Measurements from ENCODE around the gene ZNF521. TPM values are rescaled to one million over a fixed set of nuclear protein-coding genes. Genes with fewer than 3 reads are reported as not detected.

ZNF521 gene
- total RNA-seq, 1 experiment from 2014 or later: not detected

DNA sequence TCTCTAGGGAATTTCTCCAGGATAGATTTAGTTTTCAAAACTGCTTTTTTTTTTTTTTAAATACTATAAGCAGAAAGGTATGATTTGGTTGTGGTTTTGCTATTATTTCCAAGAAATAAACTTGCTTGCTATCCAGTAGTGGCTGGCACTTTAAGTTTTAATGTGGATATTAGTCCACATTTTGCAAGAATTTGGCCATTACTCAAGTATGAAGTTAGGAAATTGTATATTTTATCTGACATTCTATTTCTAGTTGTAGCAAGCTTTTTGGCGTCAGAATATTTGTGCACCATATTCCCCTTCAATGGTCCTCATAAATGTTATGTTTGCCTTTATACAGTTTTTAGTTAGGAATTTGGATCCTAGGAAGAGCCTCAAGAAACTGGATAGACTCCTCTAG lies 226.3 kb downstream of the ZNF521 start:
- DNase-seq (ENCODE audit: low spot score): no peak

DNA sequence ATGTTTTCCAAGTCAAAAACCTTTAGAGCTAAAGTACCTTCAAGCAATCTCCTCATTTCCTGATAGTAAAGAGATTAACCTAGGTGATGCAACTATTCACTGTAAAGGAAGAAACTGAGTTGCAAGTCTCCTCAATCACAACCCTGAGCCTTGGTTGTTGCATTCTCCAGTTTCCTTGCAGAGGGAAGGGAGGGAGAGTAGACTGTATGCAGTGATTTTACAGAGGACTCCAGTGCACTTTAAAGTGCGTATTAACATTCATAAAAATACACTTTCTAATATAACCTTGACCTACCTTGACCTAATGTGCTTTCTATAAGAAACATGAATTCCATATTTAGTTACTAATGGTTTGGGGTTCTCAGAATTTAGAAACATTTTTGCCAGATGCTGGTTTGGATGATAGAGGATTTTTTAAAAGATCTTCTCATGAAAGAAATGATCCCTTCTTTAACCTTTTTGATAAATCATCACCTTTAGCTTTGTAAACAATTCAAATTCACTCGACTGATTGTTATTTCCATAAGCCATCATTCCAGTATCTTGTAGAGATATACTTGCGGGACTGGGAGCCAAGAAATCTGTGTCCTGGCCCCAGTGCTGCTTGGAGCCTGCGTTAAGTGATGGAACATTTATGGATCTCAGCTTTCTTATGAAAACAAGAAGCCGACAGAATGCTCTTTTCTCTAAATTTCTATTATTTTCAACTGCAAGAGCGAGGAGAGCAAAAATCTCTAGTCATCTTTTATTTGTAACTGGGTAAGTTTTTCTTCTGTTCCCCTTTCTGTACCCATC lies 228.3 kb downstream of the ZNF521 start:
- no peak for DNase-seq (ENCODE audit: low spot score)

DNA sequence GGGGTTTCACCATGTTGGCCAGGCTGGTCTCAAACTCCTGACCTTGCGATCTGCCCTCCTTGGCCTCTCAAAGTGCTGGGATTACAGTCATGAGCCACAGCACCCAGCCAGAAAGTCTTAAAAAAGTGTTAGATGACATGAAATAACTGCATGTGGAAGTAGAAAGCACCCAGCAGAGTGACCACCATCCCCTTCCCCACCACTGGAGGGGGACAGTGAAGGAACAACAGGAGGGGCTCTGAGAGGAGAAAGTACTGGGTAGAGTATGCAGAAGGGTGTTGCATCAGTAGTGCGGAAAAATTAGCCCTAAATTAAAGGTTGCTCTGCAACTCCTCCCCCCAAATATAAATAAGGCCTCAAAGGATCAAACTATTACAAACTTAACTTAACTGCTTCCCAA lies 230.5 kb downstream of the ZNF521 start:
- no peak for DNase-seq (ENCODE audit: low spot score)

DNA sequence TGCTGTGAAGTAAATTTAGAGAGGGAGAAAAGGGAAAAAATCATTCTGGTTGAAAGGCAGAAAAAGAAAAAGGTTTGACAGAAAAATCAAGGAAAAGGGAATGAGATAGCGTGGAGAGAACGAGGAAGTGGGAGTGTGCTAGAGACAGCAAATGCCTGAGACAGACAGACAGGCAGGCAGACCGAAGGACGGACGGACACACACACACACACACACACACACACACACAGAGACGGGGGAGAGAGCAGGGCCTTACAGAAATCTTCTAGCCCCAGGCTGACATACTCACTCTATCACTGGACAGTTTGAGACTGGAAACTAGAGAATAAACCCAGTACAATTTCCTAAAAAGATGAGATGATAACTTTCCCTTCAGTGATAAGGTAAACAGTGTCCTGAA lies 238.4 kb downstream of the ZNF521 start:
- DNase-seq (ENCODE audit: low spot score): no peak

DNA sequence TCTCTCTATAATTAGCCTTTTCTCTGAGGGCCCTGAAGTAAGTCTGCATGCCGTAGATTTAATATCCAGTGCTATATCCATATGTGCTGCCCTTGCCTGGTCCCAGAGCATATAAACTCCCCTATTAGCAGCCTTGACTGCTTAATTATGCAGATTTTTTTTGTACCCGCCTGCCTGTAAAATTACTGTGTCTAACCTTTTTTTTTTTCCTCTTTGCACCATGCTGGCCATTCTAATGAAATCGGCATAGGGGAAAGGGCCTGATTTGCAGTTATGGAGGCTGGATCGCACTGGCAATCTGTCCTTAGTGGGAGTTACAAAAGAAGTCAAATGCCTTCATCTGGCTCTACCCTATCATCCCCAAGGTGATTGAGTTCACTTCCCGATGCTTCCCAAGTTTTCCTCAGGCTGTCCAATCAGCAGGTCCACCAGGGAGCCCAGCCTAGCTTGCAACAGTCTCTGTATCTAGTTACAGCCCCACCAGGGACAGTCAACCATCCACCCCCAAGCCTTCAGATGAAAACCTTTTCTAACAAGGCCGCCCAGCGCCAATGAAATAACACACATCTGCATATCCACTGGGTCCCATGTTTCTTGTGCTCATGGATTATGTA lies 239.0 kb downstream of the ZNF521 start:
- DNase-seq (ENCODE audit: low spot score): no peak

DNA sequence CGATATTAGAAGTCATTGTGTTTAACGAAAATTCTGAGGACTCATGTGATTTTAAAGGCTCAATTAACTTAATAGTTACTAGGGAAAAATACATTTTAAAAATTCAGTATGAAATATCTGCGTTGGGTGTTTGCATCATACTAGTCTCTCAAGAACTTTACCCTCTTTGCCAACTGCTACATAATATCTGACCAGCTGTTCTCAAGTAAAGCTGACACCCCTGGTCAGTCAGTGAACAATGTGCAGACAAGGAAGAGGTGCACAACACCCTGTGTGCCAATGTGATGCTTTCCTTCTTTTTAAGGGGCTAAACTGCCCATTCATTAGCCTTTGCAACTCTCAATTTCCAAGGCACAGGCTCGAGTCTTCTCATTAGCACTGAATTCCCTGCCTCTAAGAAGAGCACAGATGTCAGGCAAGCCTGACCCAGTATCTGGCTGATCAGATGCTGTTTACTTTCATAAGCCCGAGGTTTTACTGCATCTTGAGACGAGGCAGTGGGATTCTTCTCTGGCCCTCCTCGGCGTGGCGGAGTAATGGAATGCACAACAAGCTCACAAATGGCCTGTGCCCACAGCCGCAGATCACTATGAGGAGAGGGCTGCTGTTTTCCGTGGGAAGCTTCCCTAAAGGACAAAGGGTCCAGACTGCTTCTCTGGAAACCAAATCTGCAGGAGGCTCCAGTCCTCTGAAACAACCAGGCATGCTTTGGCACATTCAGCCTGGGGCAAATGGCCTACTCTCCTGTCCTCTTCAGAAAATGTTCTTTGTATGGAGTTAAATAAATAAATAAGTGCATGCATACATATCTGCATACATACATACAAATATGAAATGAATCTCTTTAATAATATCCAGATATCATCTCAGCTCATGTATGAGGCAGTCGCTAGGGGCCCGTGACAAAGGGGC lies 240.3 kb downstream of the ZNF521 start:
- DNase-seq (ENCODE audit: low spot score): no peak

DNA sequence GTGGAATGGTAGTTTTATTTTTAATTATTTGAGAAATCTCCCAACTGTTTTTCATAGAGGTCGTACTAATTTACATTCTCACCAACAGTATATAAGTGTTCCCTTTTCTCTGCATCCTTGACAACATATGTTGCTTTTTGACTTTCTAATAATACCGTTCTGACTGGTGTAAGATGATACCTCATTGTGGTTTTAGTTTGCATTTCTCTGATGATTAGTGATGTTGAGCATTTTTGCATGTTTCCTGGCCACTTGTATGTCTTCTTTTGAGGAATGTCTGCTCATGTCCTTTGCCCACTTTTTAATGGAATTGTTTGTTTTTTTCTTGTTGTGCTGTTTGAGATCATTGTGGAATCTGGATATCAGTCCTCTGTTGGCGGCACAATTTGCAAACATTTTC lies 242.5 kb downstream of the ZNF521 start:
- no peak for DNase-seq (ENCODE audit: low spot score)

DNA sequence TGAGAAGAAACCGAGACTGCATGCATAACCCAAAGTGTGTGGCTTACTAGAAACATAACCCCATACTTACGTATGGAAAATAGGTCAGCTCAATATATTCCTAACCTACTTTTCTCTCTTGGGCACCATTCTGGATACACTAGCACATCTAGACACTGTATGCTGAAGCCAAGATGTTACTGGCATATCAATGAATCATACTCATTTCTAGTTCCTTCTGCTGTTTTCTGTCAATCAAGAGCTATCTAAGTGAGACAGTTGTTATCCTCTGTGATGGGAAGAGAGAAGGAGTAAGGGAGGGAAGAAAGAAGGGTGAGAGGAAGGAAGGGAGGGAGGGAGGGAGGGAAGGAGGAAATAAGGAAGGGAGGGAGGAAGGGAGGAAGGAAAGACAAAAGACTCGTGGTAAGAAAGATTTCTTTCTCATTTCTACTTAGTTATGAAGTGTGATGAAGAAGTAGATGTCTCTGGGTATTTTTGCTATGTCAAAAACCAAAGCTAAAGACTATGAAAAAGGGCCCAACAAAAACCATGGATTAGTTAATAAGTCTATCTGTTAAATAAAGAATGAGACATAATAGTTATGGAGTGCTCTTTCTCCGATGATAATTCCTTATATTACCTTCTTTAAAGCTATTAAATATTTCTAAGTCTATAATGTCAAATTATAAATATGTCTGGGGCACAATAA lies 248.4 kb downstream of the ZNF521 start:
- no peak for DNase-seq (ENCODE audit: low spot score)

DNA sequence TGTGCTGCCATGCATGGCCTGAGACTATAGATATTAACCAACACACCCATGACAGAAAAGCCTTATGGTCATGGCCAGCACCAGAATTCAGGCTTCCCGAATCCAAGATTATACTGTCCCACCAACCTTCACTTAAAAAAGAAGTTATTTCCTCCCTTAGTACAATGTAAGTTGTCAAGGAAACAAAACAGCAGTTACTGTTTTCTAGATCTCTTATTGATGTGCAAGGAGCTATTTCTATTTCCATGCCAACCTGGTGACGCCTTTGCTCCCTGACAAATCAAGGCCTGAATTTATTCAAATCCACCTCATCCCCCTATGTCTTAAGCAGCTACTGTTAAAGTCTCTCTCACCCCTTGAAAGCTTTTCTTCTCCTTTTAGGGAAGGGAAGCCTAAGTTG lies 249.3 kb downstream of the ZNF521 start:
- no peak for DNase-seq (ENCODE audit: low spot score)

- no peak for DNase-seq (ENCODE audit: low spot score)
Observed at GRCh38 chr18:25100418-25100817, 251.5 kb downstream of the ZNF521 start.

GRCh38 chr18:25099895-25100294 lies 252.1 kb downstream of the ZNF521 start:
- DNase-seq (ENCODE audit: low spot score): no peak

GRCh38 chr18:25097569-25098056 lies 254.4 kb downstream of the ZNF521 start:
- DNase-seq (ENCODE audit: low spot score): no peak

- no peak for DNase-seq (ENCODE audit: low spot score)
Observed at GRCh38 chr18:25097057-25097456, 254.9 kb downstream of the ZNF521 start.

DNA sequence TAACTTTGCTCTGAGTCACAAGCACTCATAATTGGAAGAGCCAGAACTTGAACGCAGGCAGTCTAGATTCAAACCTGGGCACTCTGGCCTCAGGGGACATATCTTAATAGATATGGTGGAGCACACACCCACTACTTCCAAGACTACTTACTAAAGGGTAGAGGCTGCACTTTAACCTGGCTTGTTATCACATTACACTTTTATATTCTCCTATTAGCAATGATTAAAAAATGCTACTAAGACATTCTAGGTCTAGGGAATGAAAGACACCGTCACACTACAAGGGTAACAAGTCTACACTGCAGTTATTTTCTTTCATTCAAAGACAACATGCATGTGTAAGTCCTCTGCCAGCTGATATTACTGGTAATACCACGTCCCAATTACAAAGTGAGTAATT lies 258.8 kb downstream of the ZNF521 start:
- no peak for DNase-seq (ENCODE audit: low spot score)

GRCh38 chr18:25089470-25089869 lies 262.5 kb downstream of the ZNF521 start:
- no peak for DNase-seq (ENCODE audit: low spot score)

- no peak for DNase-seq (ENCODE audit: low spot score)
Observed at GRCh38 chr18:25086876-25087275, 265.1 kb downstream of the ZNF521 start.

DNA sequence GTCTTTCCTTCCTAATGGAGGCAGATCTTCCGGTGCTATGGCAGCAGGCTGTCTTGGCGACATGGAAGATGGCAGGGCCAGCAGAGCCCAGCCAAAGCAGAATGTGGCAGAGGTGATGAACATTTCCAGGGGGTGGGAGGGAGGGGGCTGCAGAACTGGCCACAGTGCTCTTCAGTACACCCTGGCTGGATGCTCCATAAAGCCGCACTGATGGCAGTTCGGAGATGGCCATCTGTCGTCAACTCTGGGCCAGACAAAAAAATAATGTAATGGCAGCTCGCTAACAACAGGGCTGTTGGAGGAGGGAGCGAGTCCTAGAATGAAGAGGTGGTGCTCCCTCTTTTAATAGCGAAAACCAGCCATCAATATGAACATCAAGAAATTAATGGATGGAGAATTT lies 271.0 kb downstream of the ZNF521 start:
- no peak for DNase-seq (ENCODE audit: low spot score)

DNA sequence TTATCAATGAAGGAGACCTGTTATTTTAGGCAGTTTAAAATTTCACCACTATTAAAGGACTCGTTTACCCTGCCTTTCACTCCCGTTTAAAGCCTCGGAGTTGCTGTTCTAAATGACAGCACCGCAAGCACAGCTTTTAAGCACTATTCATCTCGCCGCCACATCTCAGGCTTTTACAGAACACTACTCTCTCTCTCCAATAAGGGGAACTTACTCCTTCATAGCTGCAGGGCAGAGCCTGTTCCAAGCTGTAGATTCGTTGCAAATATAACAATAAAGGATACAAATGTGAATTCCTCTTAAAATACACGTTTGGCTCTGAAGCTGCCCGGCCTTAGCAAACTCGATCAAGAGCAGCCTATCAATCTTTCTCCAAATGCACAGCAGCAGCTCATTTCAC lies 271.8 kb downstream of the ZNF521 start:
- DNase-seq (ENCODE audit: low spot score): no peak

GRCh38 chr18:25077944-25078723 lies 273.8 kb downstream of the ZNF521 start:
- DNase-seq (ENCODE audit: low spot score): no peak

- no peak for DNase-seq (ENCODE audit: low spot score)
Observed at GRCh38 chr18:25077038-25077943, 274.7 kb downstream of the ZNF521 start.

Data from A172 (cell line).